ENCODE results near the gene PHF12. TPM values are rescaled to one million over a fixed set of nuclear protein-coding genes. Genes with fewer than 3 reads are reported as not detected.

The PHF12 gene
- total RNA-seq, 1 experiment from 2014 or later = 79.1 TPM

DNA sequence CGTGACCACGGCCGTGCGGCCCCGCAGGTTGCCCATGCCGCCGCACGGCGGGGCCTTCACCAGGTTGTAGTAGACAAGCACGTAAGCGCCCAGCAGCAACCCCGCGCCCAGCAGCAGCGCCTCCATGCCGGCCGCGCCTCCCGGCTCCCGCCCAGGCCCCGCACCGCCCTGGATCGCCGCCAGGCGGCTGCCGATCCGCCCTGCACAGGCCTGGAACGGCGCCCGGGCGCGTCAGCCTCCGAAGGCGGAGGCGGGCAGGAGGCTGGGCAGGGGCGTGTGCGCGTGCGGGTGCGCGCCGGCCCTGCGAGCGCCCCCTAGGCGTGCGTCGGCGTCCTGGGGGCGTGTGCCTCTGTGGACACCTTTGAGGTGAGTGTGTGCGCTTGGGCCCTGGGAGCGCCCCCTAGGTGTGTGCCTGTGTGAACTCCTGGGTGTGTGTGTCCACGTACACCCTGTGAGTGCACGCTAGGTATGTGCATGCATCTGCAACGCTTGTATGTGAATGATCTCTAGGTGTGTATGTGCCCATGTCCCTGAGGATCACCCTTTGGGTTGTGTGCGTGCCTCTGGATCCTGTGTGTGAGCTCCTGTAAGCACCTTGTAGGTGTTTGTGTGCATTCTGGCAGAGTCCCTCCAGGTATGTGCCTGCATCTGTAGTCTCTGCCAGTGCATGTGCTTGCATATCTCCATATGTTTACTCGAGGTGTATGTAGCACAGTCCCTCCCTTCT lies 48.3 kb downstream of the PHF12 start, which contains the start of gene DHRS13:
Gene DHRS13, minus strand, starts transcription at position 261 of the 727 bp plus-strand sequence. Its CDS starts 135 bp downstream, at position 126.
- ChIA-PET CTCF (interaction anchor here (0.5 to 2.0 kb wide), 3 partner anchors 9 to 176 kb away, joined by 3 to 6 read pairs (median 6); partner anchors contain the start of gene TLCD1), POLR2A (no interaction called here)
- in situ Hi-C loops (cut with HindIII; ENCODE audit: low pct_unique_long_range_greater_than_20kb, low sequenced_read_pairs) (no loop called here), intact Hi-C loops (cut with micrococcal nuclease; ENCODE audit: unreplicated experiment) (loop anchor here (10.0 kb wide), 2 partner anchors 58 to 178 kb away; partner anchors contain the start of genes FAM222B, NEK8 and TLCD1)
- Histone ChIP-seq H3K27me3 (ENCODE audit: control insufficient read depth, insufficient read depth, low read length) (no peaks in the 10 kb centered on the region), H3K9me3 (ENCODE audit: control insufficient read depth, insufficient read depth, low read depth, low read length) (no peaks in the 10 kb centered on the region), H3K36me3 (ENCODE audit: control insufficient read depth, insufficient read depth, low read length) (no peaks in the 10 kb centered on the region), H3K27ac (ENCODE audit: low read length) (peak within 1 kb of the TSS; percentile 48), H3K4me1 (ENCODE audit: control insufficient read depth, insufficient read depth, low read length) (peaks cover 7% of the 10 kb centered on the region), H3K4me3 (ENCODE audit: low read depth in 2 of 2, low read length in 2 of 2) (peak within 1 kb of the TSS; percentile 62 to 63)
- DNase-seq (ENCODE audit: low read depth, low spot score) = peak; percentile 57
- ATAC-seq = peak; percentile 97
- no TSS peak for BruUV-seq (replicated peaks)
- TF ChIP-seq, protein P1, sequence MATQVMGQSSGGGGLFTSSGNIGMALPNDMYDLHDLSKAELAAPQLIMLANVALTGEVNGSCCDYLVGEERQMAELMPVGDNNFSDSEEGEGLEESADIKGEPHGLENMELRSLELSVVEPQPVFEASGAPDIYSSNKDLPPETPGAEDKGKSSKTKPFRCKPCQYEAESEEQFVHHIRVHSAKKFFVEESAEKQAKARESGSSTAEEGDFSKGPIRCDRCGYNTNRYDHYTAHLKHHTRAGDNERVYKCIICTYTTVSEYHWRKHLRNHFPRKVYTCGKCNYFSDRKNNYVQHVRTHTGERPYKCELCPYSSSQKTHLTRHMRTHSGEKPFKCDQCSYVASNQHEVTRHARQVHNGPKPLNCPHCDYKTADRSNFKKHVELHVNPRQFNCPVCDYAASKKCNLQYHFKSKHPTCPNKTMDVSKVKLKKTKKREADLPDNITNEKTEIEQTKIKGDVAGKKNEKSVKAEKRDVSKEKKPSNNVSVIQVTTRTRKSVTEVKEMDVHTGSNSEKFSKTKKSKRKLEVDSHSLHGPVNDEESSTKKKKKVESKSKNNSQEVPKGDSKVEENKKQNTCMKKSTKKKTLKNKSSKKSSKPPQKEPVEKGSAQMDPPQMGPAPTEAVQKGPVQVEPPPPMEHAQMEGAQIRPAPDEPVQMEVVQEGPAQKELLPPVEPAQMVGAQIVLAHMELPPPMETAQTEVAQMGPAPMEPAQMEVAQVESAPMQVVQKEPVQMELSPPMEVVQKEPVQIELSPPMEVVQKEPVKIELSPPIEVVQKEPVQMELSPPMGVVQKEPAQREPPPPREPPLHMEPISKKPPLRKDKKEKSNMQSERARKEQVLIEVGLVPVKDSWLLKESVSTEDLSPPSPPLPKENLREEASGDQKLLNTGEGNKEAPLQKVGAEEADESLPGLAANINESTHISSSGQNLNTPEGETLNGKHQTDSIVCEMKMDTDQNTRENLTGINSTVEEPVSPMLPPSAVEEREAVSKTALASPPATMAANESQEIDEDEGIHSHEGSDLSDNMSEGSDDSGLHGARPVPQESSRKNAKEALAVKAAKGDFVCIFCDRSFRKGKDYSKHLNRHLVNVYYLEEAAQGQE (IDR thresholded peaks at IDR 0.05; ENCODE audit: insufficient read depth in 1 of 2, low read depth in 2 of 2, low read length in 1 of 2) = peak in 1 of 2 experiments; percentile 73; a peak in 1 of 4 replicates
- peak; percentile 73 for TF ChIP-seq POLR2AphosphoS5 (IDR thresholded peaks at IDR 0.05; ENCODE audit: low read depth, low read length)
- TF ChIP-seq TCF7L2 (IDR thresholded peaks at IDR 0.05; ENCODE audit: low read depth, low read length) = peak; percentile 73
- TF ChIP-seq SIN3A (IDR thresholded peaks at IDR 0.05; ENCODE audit: borderline replicate concordance, insufficient read depth, low read depth, low read length) = peak; percentile 99; the same call in 1 of the 2 replicates
- TF ChIP-seq, protein P2, sequence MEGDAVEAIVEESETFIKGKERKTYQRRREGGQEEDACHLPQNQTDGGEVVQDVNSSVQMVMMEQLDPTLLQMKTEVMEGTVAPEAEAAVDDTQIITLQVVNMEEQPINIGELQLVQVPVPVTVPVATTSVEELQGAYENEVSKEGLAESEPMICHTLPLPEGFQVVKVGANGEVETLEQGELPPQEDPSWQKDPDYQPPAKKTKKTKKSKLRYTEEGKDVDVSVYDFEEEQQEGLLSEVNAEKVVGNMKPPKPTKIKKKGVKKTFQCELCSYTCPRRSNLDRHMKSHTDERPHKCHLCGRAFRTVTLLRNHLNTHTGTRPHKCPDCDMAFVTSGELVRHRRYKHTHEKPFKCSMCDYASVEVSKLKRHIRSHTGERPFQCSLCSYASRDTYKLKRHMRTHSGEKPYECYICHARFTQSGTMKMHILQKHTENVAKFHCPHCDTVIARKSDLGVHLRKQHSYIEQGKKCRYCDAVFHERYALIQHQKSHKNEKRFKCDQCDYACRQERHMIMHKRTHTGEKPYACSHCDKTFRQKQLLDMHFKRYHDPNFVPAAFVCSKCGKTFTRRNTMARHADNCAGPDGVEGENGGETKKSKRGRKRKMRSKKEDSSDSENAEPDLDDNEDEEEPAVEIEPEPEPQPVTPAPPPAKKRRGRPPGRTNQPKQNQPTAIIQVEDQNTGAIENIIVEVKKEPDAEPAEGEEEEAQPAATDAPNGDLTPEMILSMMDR (IDR thresholded peaks at IDR 0.05) = peak; percentile 100

DNA sequence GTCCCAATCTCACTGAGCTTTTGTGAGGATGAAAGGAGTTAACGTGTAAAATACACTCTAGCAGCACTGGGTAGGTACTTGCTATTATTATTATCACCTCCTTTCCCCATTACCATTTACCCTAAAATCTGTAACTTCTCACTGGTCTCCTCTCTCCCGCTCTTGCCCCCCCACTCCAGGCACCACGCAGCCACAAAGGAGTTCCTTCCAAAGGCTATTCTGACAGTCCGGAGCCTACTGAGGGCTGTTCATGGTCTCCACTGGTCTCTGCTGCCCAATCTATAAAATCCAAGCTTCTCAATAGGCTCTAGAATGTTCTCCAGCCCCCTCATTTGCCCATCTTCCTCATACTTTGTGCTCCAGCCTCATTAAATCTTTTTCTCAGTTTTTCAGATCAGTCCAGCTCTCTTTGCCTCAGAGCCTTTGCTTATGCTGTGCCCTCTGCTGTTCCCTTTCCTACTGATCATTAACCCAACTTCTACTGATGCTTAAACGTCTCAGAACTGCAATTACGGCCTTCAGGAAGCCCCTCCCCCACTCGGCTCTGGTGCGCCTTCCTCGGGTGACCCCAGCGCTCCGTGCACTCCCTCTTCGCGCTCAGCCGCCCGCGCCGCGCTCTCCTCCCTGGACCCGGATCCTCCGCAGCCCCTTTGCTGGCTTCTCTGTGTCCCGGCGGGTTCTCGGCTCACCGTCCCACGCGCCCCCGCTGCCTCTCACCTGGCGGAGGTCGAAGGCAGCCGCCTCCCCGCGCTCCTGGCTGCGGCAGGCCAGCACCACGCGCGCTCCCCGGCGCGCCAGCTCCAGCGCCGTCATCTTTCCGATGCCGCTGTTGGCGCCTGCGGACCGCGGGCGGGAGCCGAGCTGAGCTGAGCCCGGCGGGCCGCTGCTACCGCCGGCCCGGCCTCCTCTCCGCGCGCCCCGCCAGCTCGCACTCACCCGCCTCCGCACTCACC lies 49.2 kb downstream of the PHF12 start:
- DNase-seq (ENCODE audit: low read depth, low spot score) = no peak
- peak; percentile 66 for ATAC-seq
- H3K4me1 ChIP-seq (ENCODE audit: control insufficient read depth, insufficient read depth, low read length) = peaks cover 10% of the 10 kb centered on the region
- H3K9me3 ChIP-seq (ENCODE audit: control insufficient read depth, insufficient read depth, low read depth, low read length) = no peaks in the 10 kb centered on the region
- TF ChIP-seq TCF7L2 (IDR thresholded peaks at IDR 0.05; ENCODE audit: low read depth, low read length) (no peak), POLR2AphosphoS5 (IDR thresholded peaks at IDR 0.05; ENCODE audit: low read depth, low read length) (no peak), SIN3A (IDR thresholded peaks at IDR 0.05; ENCODE audit: borderline replicate concordance, insufficient read depth, low read depth, low read length) (no peak)
- TF ChIP-seq, protein P1 (IDR thresholded peaks at IDR 0.05; ENCODE audit: insufficient read depth in 1 of 2, low read depth in 2 of 2, low read length in 1 of 2) = no peak
- TF ChIP-seq, protein P2 (IDR thresholded peaks at IDR 0.05) = no peak
- intact Hi-C loops (cut with micrococcal nuclease; ENCODE audit: unreplicated experiment) = loop anchor here (10.0 kb wide), 2 partner anchors 57 to 177 kb away; partner anchors contain the start of genes FAM222B, NEK8 and TLCD1
- CTCF ChIA-PET = no interaction called here
- no peaks in the 10 kb centered on the region; the same call in 1 of the 2 replicates for H3K36me3 ChIP-seq (ENCODE audit: control insufficient read depth, insufficient read depth, low read length)
- BruUV-seq (replicated peaks) = no TSS peak
- H3K4me3 ChIP-seq (ENCODE audit: low read depth in 2 of 2, low read length in 2 of 2) = peak overlapping the region; percentile 62 to 63
- peak overlapping the region; percentile 48 for H3K27ac ChIP-seq (ENCODE audit: low read length)
- POLR2A ChIA-PET = interaction anchor here (0.5 kb wide), 1 partner anchor 39 kb away, joined by 3 read pairs; no protein-coding TSS in a partner anchor
- H3K27me3 ChIP-seq (ENCODE audit: control insufficient read depth, insufficient read depth, low read length) = no peaks in the 10 kb centered on the region
- in situ Hi-C loops (cut with HindIII; ENCODE audit: low pct_unique_long_range_greater_than_20kb, low sequenced_read_pairs) = no loop called here
